ENCODE data around the gene KRTAP19-2.

GRCh38 chr21:30487336-30487735 lies at the start of gene KRTAP19-2:
- no peak for TF ChIP-seq POLR2A (IDR thresholded peaks at IDR 0.05; ENCODE audit: low read depth, low read length)
- no peak for TF ChIP-seq POLR2AphosphoS5 (IDR thresholded peaks at IDR 0.05; ENCODE audit: low read depth, low read length)
- no peak for TF ChIP-seq TAF1 (IDR thresholded peaks at IDR 0.05; ENCODE audit: low read depth, low read length)
- no peak for TF ChIP-seq SPI1 (IDR thresholded peaks at IDR 0.05; ENCODE audit: low read depth, low read length)
- no peak for TF ChIP-seq PAX5 (IDR thresholded peaks at IDR 0.05; ENCODE audit: insufficient read depth, low read length, severe bottlenecking)
- no peak for TF ChIP-seq POU2F2 (IDR thresholded peaks at IDR 0.05; ENCODE audit: low read depth, low read length)
